K562 (cell line): ENCODE results near the gene SEBOX. TPM values are rescaled to one million over a fixed set of nuclear protein-coding genes. Genes with fewer than 3 reads are reported as not detected.

ENCODE experiments used
- ATAC-seq: fragments of 200-7000 bp; cut with Tn5 transposase; 3 replicates; pipeline ENCODE4 v1.9.1; 2020; ENCODE audit warnings: moderate library complexity
- BruUV-seq: library from RNA; stranded (reverse); fragments of 400-500 nt; replicated peaks from 2 replicates; lab custom pipeline; 2021; lab: Mats Ljungman, UMichigan
- CTCF ChIA-PET: fragments of 300-600 bp; formaldehyde crosslinking; extraction: SDS; loops from one replicate; lab custom pipeline; 2021; ENCODE audit warnings: low intra/inter-chr PET ratio; lab: Yijun Ruan, JAX
- POLR2A ChIA-PET: fragments of 300-600, 350-650 bp; sonication (Branson Sonifier 250); formaldehyde crosslinking; extraction: SDS; loops from one replicate; lab custom pipeline; 2021; ENCODE audit warnings: antibody characterized with exemption, inconsistent platforms; lab: Yijun Ruan, JAX
- DNase-seq, 4 experiments: peaks; one replicate each; pipeline versions ENCODE4 v3.0.0 to v3.0.0-alpha.2; 2011 to 2018; ENCODE audit warnings: low spot score in 3 of 4, mixed read lengths in 3 of 4; ENCODE audit errors: extremely low read depth in 1 of 4
- FAIRE-seq: peaks from 2 replicates; lab custom pipeline; 2011; peaks lifted over from hg19 to GRCh38; lab: Jason Lieb, UNC
- H2AFZ ChIP-seq: 2 replicates; pipeline ENCODE4 v1.6.0; 2011; ENCODE audit warnings: low read depth, low read length, control low read depth, inconsistent platforms
- H3K27ac ChIP-seq: fragments of 200-600 bp; 3 replicates; pipeline ENCODE4 v1.8.0; 2011; ENCODE audit warnings: low read depth, mild to moderate bottlenecking, control low read depth, inconsistent platforms, low read length, moderate library complexity, mixed read lengths; ENCODE audit errors: extremely low read depth
- H3K27me3 ChIP-seq, 2 experiments: fragments of 300-600 bp in 1 of 2; 2 replicates in 1 of 2; 3 replicates in 1 of 2; pipeline versions ENCODE4 v1.6.0 to v1.8.0; 2011; ENCODE audit warnings: inconsistent platforms in 2 of 2, low read length in 2 of 2, mild to moderate bottlenecking in 1 of 2, mixed read lengths in 1 of 2, moderate library complexity in 1 of 2; ENCODE audit not compliant: control insufficient read depth in 2 of 2, insufficient read depth in 2 of 2
- H3K36me3 ChIP-seq: fragments of 300-600 bp; 3 replicates; pipeline ENCODE4 v1.8.0; 2011; ENCODE audit warnings: mild to moderate bottlenecking, low read length, inconsistent platforms; ENCODE audit not compliant: control insufficient read depth, insufficient read depth
- H3K4me1 ChIP-seq, 2 experiments: fragments of 200-600 bp in 1 of 2; replicated peaks in 1 of 2; 2 replicates in 1 of 2; 3 replicates in 1 of 2; pipeline versions ENCODE4 v1.5.1 to v1.8.0; 2011; ENCODE audit warnings: inconsistent platforms in 2 of 2, low read length in 2 of 2, mild to moderate bottlenecking in 1 of 2, mixed read lengths in 1 of 2, moderate library complexity in 1 of 2; ENCODE audit not compliant: control insufficient read depth in 2 of 2, insufficient read depth in 2 of 2
- H3K4me2 ChIP-seq: 2 replicates; pipeline ENCODE4 v1.6.1; 2011; ENCODE audit warnings: low read length, control low read depth, inconsistent platforms, mixed read lengths; ENCODE audit not compliant: insufficient read depth
- H3K4me3 ChIP-seq: fragments of 200-600 bp; sonication (generic), shearing (Covaris generic); 2 replicates; pipeline ENCODE4 v1.5.1; 2016; ENCODE audit warnings: control low read depth, inconsistent platforms
- H3K79me2 ChIP-seq: fragments of 200-600 bp; 3 replicates; pipeline ENCODE4 v1.8.0; 2011; ENCODE audit warnings: low read length, inconsistent platforms; ENCODE audit not compliant: control insufficient read depth, insufficient read depth
- H3K9ac ChIP-seq, 2 experiments: 2 replicates each; pipeline versions ENCODE4 v1.6.0 to v1.6.1; 2011; ENCODE audit warnings: low read depth in 2 of 2, low read length in 2 of 2, control low read depth in 1 of 2, inconsistent platforms in 1 of 2, mild to moderate bottlenecking in 1 of 2, mixed read lengths in 1 of 2; ENCODE audit not compliant: insufficient read depth in 1 of 2
- H3K9me1 ChIP-seq: one replicate; pipeline ENCODE4 v1.6.0; 2011; ENCODE audit warnings: inconsistent platforms, mild to moderate bottlenecking, low read length, moderate library complexity; ENCODE audit not compliant: control insufficient read depth, insufficient read depth
- H3K9me3 ChIP-seq: replicated peaks from 2 replicates; pipeline ENCODE4 v1.5.1; 2011; ENCODE audit warnings: low read depth, low read length, inconsistent platforms; ENCODE audit not compliant: control insufficient read depth, insufficient read depth
- H4K20me1 ChIP-seq: replicated peaks from 2 replicates; pipeline ENCODE4 v1.6.1; 2011; ENCODE audit warnings: low read length, inconsistent platforms, mixed read lengths; ENCODE audit not compliant: control insufficient read depth, insufficient read depth
- ARID1B ChIP-seq: fragments of 450-650 bp; IDR thresholded peaks from 2 replicates; pipeline ENCODE4 v1.6.1; 2016; ENCODE audit warnings: antibody characterized with exemption, mild to moderate bottlenecking, inconsistent platforms
- CBFA2T3 ChIP-seq: fragments of 450-650 bp; IDR thresholded peaks from 2 replicates; pipeline ENCODE4 v1.6.1; 2017
- CBX1 ChIP-seq: sonication (generic); IDR thresholded peaks from 2 replicates; pipeline ENCODE4 v1.6.1; 2016; ENCODE audit warnings: antibody characterized with exemption, low read depth, mild to moderate bottlenecking
- CEBPG ChIP-seq, 3 experiments: fragments of 200-800 bp in 1 of 3; sonication (Bioruptor generic) in 1 of 3; sonication (generic) in 1 of 3; formaldehyde crosslinking in 1 of 3; IDR thresholded peaks in 2 of 3; conservative IDR thresholded peaks in 1 of 3; 2 replicates each; pipeline versions ENCODE4 v1.6.1 to v1.8.0; 2016 to 2022; ENCODE audit warnings: missing compliant biosample characterization in 2 of 3, missing genetic modification characterization in 2 of 3, mild to moderate bottlenecking in 1 of 3, missing genetic modification reagents in 1 of 3
- DDX20 ChIP-seq: fragments of 450-650 bp; IDR thresholded peaks from 2 replicates; pipeline ENCODE4 v1.6.1; 2016; ENCODE audit warnings: missing genetic modification characterization, low read depth, mild to moderate bottlenecking, missing compliant biosample characterization, moderate library complexity
- FOS ChIP-seq: IDR thresholded peaks from 3 replicates; pipeline ENCODE4 v1.6.1; 2011; ENCODE audit not compliant: insufficient read length; ENCODE audit errors: extremely low read depth
- ILK ChIP-seq: fragments of 450-650 bp; IDR thresholded peaks from 2 replicates; pipeline ENCODE4 v1.6.1; 2016; ENCODE audit warnings: missing genetic modification characterization, low read depth, mild to moderate bottlenecking, missing compliant biosample characterization, moderate library complexity, borderline replicate concordance
- RBBP5 ChIP-seq: fragments of 200-600 bp; sonication (generic); IDR thresholded peaks from 2 replicates; pipeline ENCODE4 v1.6.1; 2012; ENCODE audit warnings: borderline replicate concordance, mild to moderate bottlenecking, low read length, control low read depth, inconsistent platforms; ENCODE audit not compliant: insufficient read depth, poor library complexity, severe bottlenecking
- SIX5 ChIP-seq, 2 experiments: IDR thresholded peaks; 2 replicates each; pipeline ENCODE4 v1.6.1; 2011; ENCODE audit warnings: low read length in 2 of 2, borderline replicate concordance in 1 of 2, low read depth in 1 of 2, mild to moderate bottlenecking in 1 of 2, moderate library complexity in 1 of 2; ENCODE audit not compliant: insufficient read depth in 1 of 2
- SMAD1 ChIP-seq: fragments of 150-350 bp; IDR thresholded peaks from 2 replicates; pipeline ENCODE4 v1.6.1; 2014; ENCODE audit warnings: low read length, low read depth; ENCODE audit not compliant: partially characterized antibody
- SMARCE1 ChIP-seq: fragments of 450-650 bp; IDR thresholded peaks from 2 replicates; pipeline ENCODE4 v1.7.1; 2016; ENCODE audit warnings: mild to moderate bottlenecking
- TEAD2 ChIP-seq: fragments of 450-650 bp; IDR thresholded peaks from 2 replicates; pipeline ENCODE4 v1.6.1; 2016; ENCODE audit warnings: missing genetic modification characterization, control low read depth, missing compliant biosample characterization
- VEZF1 ChIP-seq: fragments of 200-800 bp; sonication (Bioruptor generic); IDR thresholded peaks from 2 replicates; pipeline ENCODE4 v1.6.1; 2017; ENCODE audit warnings: missing genetic modification characterization, missing compliant biosample characterization
- ZNF3 ChIP-seq: fragments of 250-450 bp; sonication (Bioruptor Pico); IDR thresholded peaks from 2 replicates; pipeline ENCODE4 v1.5.0; 2021; ENCODE audit warnings: mild to moderate bottlenecking, moderate library complexity
- ZNF384 ChIP-seq: IDR thresholded peaks from 2 replicates; pipeline ENCODE4 v1.6.1; 2012; ENCODE audit warnings: low read depth, low read length, improper control_type of control experiment
- ZNF551 ChIP-seq: fragments of 250-450 bp; sonication (Bioruptor Pico); IDR thresholded peaks from 2 replicates; pipeline ENCODE4 v1.5.0; 2021; ENCODE audit warnings: mild to moderate bottlenecking, moderate library complexity
- WGBS: fragments of 100-300 bp; shearing (Covaris generic); methylation state at CpG from one replicate; pipeline ENCODE4 v1.1.6; 2016; ENCODE audit warnings: low coverage, mixed read lengths; ENCODE audit not compliant: insufficient coverage; ENCODE audit errors: missing lambda C conversion rate; 5-methylcytosine and 5-hydroxymethylcytosine counted together
- in situ Hi-C: fragments of 300-500 bp; cut with MboI; formaldehyde crosslinking; loops from 4 replicates; pipeline ENCODE4 v1.15.0; 2018; ENCODE audit warnings: inconsistent platforms, mixed read lengths
- intact Hi-C: fragments of 100-400 bp; cut with micrococcal nuclease; formaldehyde crosslinking; loops from 2 replicates; pipeline ENCODE4 v1.14.2; 2022
- polyA plus RNA-seq, 8 experiments: library from polyadenylated mRNA; depleted of rRNA in 4 of 8; stranded (reverse) in 5 of 8; unstranded in 3 of 8; fragments of >200 nt; fragmentation: Nextera tagmentation in 2 of 8; fragmentation: Illumina TruSeq in 1 of 8; extraction: Ambion mirVana in 2 of 8; extraction: Trizol in 1 of 8; gene quantifications; 2 replicates each; pipeline versions ENCODE4 v1.2.1 to v1.2.3, GENCODE V29; 2011 to 2014; ENCODE audit warnings: inconsistent platforms in 1 of 8, missing spikeins in 1 of 8
- total RNA-seq, 7 experiments: library from RNA; depleted of rRNA in 6 of 7; stranded (reverse); fragments of >200 nt in 6 of 7; fragmentation: Illumina TruSeq in 2 of 7; extraction: Trizol in 2 of 7; gene quantifications; 2 replicates each; pipeline versions ENCODE4 v1.2.1 to v1.2.3, GENCODE V29; 2011 to 2021; ENCODE audit warnings: low replicate concordance in 1 of 7
- TF ChIP-seq, protein P1 (sequence below): fragments of 250-450 bp; sonication (Bioruptor Pico); IDR thresholded peaks from 2 replicates; pipeline ENCODE4 v1.8.0; 2021; ENCODE audit warnings: borderline replicate concordance, mild to moderate bottlenecking, moderate library complexity; ENCODE audit not compliant: poor library complexity, severe bottlenecking

The SEBOX gene
- total and polyA plus RNA-seq, 9 of the 15 experiments (the other 6 are each of a cell fraction or from before 2014, with no cell fraction given): not detected

- Histone ChIP-seq H3K9me1 (no peaks in the 10 kb centered on the region), H3K9me3 (no peaks in the 10 kb centered on the region), H3K4me2 (no peak overlapping the region), H3K79me2 (no peaks in the 10 kb centered on the region), H3K27me3 (no peaks in the 10 kb centered on the region), H3K36me3 (no peaks in the 10 kb centered on the region), H3K9ac (no peak overlapping the region), H3K27ac (no peak overlapping the region), H4K20me1 (0 out of 2 replicates have a peak, but pooled peaks cover 8% of the 10 kb centered on the region), H3K4me1 (peaks cover 9 to 13% of the 10 kb centered on the region in 2 experiments; a peak in 4 of 5 replicates), H2AFZ (no peak overlapping the region), H3K4me3 (no peak overlapping the region)
- ChIA-PET CTCF (no interaction called here), POLR2A (interaction anchor here (0.6 to 1.9 kb wide), 8 partner anchors 9 to 725 kb away, joined by 3 to 8 read pairs (median 4); no protein-coding TSS in a partner anchor)
- intact Hi-C loops: no loop called here
- no peak for FAIRE-seq
- in situ Hi-C loops: no loop called here
- ATAC-seq: no peak
- peak in 1 of 4 experiments; percentile 17 for DNase-seq
- no TSS peak for BruUV-seq
- 14% methylated on average over 7 of the region's 7 CpGs for WGBS
- TF ChIP-seq CBX1 (no peak), VEZF1 (CRISPR knock-in tag) (0 out of 2 replicates have a peak, but pooled peaks have one; percentile 24), SMARCE1 (peak; percentile 24; the same call in 1 of the 2 replicates), RBBP5 (no peak), CEBPG (CRISPR knock-in tag; IDR thresholded peaks at IDR 0.05) (no peak), CEBPG (tag; conservative IDR thresholded peaks at IDR 0.05 in 1 of 2, IDR thresholded peaks at IDR 0.05 in 1 of 2) (0 out of 4 replicates have a peak, but pooled peaks of 1 of the 2 experiments have one; percentile 22), SIX5 (IDR thresholded peaks at IDR 0.05; ENCODE audit: borderline replicate concordance in 1 of 2, insufficient read depth in 1 of 2, low read depth in 1 of 2, low read length in 2 of 2) (no peak), FOS (no peak), ZNF384 (peak; percentile 81), CBFA2T3 (peak; percentile 62), ILK (no peak), SMAD1 (no peak), ARID1B (peak; percentile 55; the same call in 1 of the 2 replicates), ZNF551 (CRISPR knock-in tag) (no peak), DDX20 (tag) (no peak), TEAD2 (tag) (0 out of 2 replicates have a peak, but pooled peaks have one; percentile 30), ZNF3 (CRISPR knock-in tag) (no peak)
- TF ChIP-seq, protein P1, sequence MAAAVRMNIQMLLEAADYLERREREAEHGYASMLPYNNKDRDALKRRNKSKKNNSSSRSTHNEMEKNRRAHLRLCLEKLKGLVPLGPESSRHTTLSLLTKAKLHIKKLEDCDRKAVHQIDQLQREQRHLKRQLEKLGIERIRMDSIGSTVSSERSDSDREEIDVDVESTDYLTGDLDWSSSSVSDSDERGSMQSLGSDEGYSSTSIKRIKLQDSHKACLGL: no peak
Measured at GRCh38 chr17:28394337-28395116, 29.5 kb upstream of the SEBOX start.
